Measurements from ENCODE around the gene MYH7.

- TF ChIP-seq CTCF (IDR thresholded peaks at IDR 0.05) (no peak), POLR2AphosphoS5 (IDR thresholded peaks at IDR 0.05) (no peak), POLR2A (IDR thresholded peaks at IDR 0.05) (no peak)
These were observed 27.2 kb downstream of the MYH7 start for GRCh38 chr14:23408307-23408630.
